MV-4-11 (cell line): Measurements from ENCODE around the gene PTCHD1.

Experiments used
- DNase-seq: peaks from one replicate; lab custom pipeline; 2025; lab: John Stamatoyannopoulos, UW

PTCHD1 gene

GRCh38 chrX:23356189-23356588 lies 21.5 kb downstream of the PTCHD1 start:
- no peak for DNase-seq

- DNase-seq = no peak
These were observed 29.8 kb downstream of the PTCHD1 start for GRCh38 chrX:23364416-23364815.

- DNase-seq = peak; percentile 12
These were observed 30.9 kb downstream of the PTCHD1 start for GRCh38 chrX:23365541-23365940.

GRCh38 chrX:23366914-23367313 lies 32.3 kb downstream of the PTCHD1 start:
- no peak for DNase-seq

- no peak for DNase-seq
These were observed 34.4 kb downstream of the PTCHD1 start for GRCh38 chrX:23369027-23369426.

GRCh38 chrX:23372220-23372902 lies 37.7 kb downstream of the PTCHD1 start:
- DNase-seq = no peak

- DNase-seq = no peak
These were observed 38.6 kb downstream of the PTCHD1 start for GRCh38 chrX:23373129-23373804.

GRCh38 chrX:23374291-23374690 lies 39.6 kb downstream of the PTCHD1 start:
- DNase-seq = no peak

GRCh38 chrX:23376581-23376980 lies 41.9 kb downstream of the PTCHD1 start:
- DNase-seq = no peak

GRCh38 chrX:23380581-23380980 lies 45.9 kb downstream of the PTCHD1 start:
- DNase-seq = no peak

GRCh38 chrX:23381099-23382087 lies 46.7 kb downstream of the PTCHD1 start:
- no peak for DNase-seq

- DNase-seq = no peak
These were observed 47.9 kb downstream of the PTCHD1 start for GRCh38 chrX:23382572-23382971.

- no peak for DNase-seq
These were observed 48.8 kb downstream of the PTCHD1 start for GRCh38 chrX:23383411-23383810.

GRCh38 chrX:23385242-23385641 lies 50.6 kb downstream of the PTCHD1 start:
- DNase-seq = no peak

GRCh38 chrX:23386260-23386659 lies 51.6 kb downstream of the PTCHD1 start:
- DNase-seq = no peak

- peak; percentile 8 for DNase-seq
These were observed 52.1 kb downstream of the PTCHD1 start for GRCh38 chrX:23386726-23387125.

- no peak for DNase-seq
These were observed 53.0 kb downstream of the PTCHD1 start for GRCh38 chrX:23387550-23388184.

- DNase-seq = no peak
These were observed 54.6 kb downstream of the PTCHD1 start for GRCh38 chrX:23389196-23389792.

GRCh38 chrX:23390979-23391378 lies 56.3 kb downstream of the PTCHD1 start:
- no peak for DNase-seq

- no peak for DNase-seq
These were observed 57.5 kb downstream of the PTCHD1 start for GRCh38 chrX:23392195-23392594.

GRCh38 chrX:23394421-23394820 lies 59.8 kb downstream of the PTCHD1 start:
- DNase-seq = no peak

GRCh38 chrX:23396263-23396662 lies 61.6 kb downstream of the PTCHD1 start:
- DNase-seq = no peak
